GM12874 (cell line): Measurements from ENCODE around the gene CHRM2.

ENCODE experiments used
- TF ChIP-seq, protein P1 (sequence below): IDR thresholded peaks from 2 replicates; pipeline ENCODE4 v1.5.1; 2011; ENCODE audit warnings: low read depth, mild to moderate bottlenecking, control low read depth, low read length, moderate library complexity; ENCODE audit not compliant: insufficient read depth

Gene CHRM2

DNA sequence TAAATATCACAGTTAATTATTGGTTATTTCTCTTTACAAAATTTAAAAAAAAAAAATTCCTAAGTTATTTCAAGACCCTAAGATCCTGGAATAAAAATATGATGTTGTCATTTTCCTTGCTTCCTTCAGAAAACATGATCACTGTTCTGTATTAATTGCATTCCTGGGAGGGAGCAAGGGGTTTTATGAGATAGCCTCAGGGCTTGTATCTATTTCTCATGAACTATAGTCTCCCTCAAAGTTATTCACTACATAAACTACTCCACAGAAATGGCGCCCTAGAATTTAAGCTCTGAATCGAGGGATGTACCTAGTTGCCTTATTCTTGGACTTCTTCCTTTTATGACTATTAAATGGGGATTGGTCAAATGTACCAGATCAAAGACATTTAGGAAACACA lies 170.3 kb downstream of the CHRM2 start:
- TF ChIP-seq, protein P1, sequence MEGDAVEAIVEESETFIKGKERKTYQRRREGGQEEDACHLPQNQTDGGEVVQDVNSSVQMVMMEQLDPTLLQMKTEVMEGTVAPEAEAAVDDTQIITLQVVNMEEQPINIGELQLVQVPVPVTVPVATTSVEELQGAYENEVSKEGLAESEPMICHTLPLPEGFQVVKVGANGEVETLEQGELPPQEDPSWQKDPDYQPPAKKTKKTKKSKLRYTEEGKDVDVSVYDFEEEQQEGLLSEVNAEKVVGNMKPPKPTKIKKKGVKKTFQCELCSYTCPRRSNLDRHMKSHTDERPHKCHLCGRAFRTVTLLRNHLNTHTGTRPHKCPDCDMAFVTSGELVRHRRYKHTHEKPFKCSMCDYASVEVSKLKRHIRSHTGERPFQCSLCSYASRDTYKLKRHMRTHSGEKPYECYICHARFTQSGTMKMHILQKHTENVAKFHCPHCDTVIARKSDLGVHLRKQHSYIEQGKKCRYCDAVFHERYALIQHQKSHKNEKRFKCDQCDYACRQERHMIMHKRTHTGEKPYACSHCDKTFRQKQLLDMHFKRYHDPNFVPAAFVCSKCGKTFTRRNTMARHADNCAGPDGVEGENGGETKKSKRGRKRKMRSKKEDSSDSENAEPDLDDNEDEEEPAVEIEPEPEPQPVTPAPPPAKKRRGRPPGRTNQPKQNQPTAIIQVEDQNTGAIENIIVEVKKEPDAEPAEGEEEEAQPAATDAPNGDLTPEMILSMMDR = no peak

DNA sequence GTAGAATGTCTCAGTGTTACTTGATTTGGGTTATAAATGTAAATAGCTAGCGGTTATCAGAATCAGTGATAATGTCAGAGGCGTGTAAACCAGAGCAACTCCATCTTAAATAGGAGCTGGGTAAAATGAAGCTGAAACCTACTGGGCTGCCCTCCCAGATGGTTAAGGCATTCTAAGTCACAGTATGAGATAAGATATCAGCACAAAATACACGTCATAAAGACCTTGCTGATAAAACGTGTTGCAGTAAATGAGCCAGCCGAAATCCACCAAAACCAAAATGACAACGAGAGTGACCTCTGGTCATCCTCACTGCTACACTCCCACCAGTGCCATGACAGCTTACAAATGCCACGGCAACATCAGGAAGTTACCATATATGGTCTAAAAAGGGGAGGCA lies 172.3 kb downstream of the CHRM2 start:
- TF ChIP-seq, protein P1 = no peak

DNA sequence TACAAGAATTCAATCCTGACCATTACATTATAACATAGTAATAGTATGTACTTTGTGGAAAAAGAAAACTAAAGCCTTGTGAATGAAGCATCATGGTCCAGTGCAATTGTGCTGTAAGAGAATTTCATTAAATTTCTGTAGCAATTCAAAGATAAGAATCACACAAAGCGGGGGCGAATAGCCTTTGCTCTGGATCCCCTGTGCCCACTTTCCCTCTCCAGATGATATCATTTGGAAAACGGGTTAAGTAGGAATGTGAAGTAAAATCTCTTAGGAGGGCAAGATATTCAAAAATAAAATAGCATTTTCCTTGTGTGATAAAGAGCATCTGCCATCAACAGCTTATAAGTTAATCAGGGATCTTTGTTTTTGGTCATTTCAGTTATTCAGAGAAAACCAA lies 177.1 kb downstream of the CHRM2 start:
- TF ChIP-seq, protein P1 = no peak

DNA sequence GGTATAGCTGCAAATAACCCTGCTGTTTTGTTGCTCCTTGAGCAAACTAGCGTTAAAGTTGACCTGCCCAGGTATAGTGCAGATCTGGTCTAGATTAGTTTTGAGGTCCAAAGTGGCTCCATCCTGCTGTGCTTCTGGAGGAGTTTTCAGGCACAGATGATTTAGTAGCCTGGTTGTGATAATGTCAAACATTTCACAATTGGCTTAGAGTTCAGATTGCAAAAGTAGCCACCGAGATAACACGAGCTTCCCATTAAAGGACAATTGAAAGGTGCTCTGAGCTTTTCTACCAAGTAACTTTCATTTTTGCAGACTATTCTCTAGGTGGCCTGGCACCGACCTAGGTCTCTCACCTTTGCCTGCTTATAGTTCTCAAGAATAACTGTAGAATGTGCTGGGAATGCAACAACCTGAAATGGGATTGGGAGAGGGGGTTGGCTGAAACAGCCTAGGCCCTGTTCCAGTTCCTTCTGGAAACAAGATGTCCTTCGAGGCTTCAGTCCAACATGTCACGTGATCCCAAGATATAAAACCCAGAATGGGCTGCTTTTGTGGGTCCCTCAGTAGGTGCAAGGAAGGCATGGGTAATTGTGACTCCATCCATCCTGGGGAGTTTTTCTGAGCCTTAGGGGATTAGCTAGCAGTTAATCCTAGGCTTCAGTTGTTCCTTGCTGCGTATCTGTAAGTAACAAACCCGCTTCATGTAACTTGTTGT lies 201.0 kb downstream of the CHRM2 start:
- TF ChIP-seq, protein P1 = no peak
